ENCODE results near the gene SCAPER. TPM values are rescaled to one million over a fixed set of nuclear protein-coding genes. Genes with fewer than 3 reads are reported as not detected.

Gene SCAPER
- polyA plus RNA-seq, 4 donors = 8.1 to 25.9 (median 14.0) TPM

DNA sequence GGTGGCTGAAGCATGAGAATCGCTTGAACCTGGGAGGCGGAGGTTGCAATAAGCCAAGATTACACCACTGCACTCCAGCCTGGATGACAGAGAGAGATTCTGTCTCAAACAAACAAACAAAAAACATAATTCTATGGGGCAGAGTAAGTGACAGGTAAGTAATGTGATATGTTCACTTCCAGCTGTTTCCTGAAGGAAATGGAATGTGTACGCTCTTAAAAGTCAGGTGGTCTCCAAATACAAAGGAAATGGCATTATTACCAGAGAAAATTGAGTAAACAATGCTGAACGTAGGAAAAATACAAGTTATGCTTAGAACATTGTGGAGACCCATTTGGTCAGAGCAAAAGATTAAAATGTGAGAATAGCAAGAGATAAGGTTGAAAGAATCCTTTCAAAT lies 278.5 kb downstream of the SCAPER start:
- Histone ChIP-seq H3K9me3 (ENCODE audit: control insufficient read depth in 2 of 2, insufficient read depth in 1 of 2, low read depth in 1 of 2, low read length in 1 of 2) (peaks cover 0 to 3% of the 10 kb centered on the region in 2 donors), H3K36me3 (ENCODE audit: control insufficient read depth in 3 of 3, insufficient read depth in 2 of 3, low read depth in 1 of 3, low read length in 3 of 3) (peaks cover 0 to 12% (median 0%) of the 10 kb centered on the region in 3 donors), H3K4me1 (ENCODE audit: control insufficient read depth in 3 of 3, insufficient read depth in 2 of 3, low read depth in 1 of 3, low read length in 2 of 3) (no peaks in the 10 kb centered on the region), H3K4me3 (ENCODE audit: low read depth in 1 of 3, low read length in 3 of 3) (no peak overlapping the region), H3K27ac (ENCODE audit: low read depth in 1 of 3, low read length in 2 of 3) (no peak overlapping the region), H3K27me3 (ENCODE audit: control insufficient read depth in 3 of 3, insufficient read depth in 3 of 3, low read length in 3 of 3) (no peaks in the 10 kb centered on the region)
- FAIRE-seq (no peak), DNase-seq (no peak)
- 85 to 91% (median 86%) methylated on average over 4 of the region's 4 CpGs for WGBS, 3 donors

DNA sequence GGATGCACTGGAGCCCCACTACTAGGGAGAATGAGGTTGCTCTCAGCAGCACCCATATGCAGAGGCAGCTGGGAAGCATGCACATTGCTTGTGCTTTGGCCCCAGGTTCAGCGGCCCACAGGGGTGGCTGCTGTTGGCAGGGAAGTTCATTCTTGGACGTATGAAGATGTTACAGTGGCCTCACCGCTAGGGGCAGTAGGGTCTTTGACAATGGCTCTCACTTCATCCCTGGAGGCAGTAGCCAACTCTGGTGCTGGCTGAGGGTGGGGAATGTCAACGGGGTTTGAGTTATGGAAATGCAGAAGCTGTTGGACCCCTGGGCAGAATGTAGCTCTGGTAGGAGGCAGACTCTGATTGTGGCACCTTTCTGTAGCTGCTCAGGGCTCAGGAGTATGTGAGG lies 279.9 kb downstream of the SCAPER start:
- DNase-seq (no peak), FAIRE-seq (no peak)
- Histone ChIP-seq H3K9me3 (ENCODE audit: control insufficient read depth in 2 of 2, insufficient read depth in 1 of 2, low read depth in 1 of 2, low read length in 1 of 2) (peaks cover 0 to 3% of the 10 kb centered on the region in 2 donors), H3K4me3 (ENCODE audit: low read depth in 1 of 3, low read length in 3 of 3) (no peak overlapping the region), H3K27ac (ENCODE audit: low read depth in 1 of 3, low read length in 2 of 3) (no peak overlapping the region), H3K36me3 (ENCODE audit: control insufficient read depth in 3 of 3, insufficient read depth in 2 of 3, low read depth in 1 of 3, low read length in 3 of 3) (peaks cover 0 to 12% (median 0%) of the 10 kb centered on the region in 3 donors), H3K27me3 (ENCODE audit: control insufficient read depth in 3 of 3, insufficient read depth in 3 of 3, low read length in 3 of 3) (no peaks in the 10 kb centered on the region), H3K4me1 (ENCODE audit: control insufficient read depth in 3 of 3, insufficient read depth in 2 of 3, low read depth in 1 of 3, low read length in 2 of 3) (no peaks in the 10 kb centered on the region)
- 81 to 98% (median 95%) methylated on average over 4 of the region's 4 CpGs for WGBS, 3 donors

DNA sequence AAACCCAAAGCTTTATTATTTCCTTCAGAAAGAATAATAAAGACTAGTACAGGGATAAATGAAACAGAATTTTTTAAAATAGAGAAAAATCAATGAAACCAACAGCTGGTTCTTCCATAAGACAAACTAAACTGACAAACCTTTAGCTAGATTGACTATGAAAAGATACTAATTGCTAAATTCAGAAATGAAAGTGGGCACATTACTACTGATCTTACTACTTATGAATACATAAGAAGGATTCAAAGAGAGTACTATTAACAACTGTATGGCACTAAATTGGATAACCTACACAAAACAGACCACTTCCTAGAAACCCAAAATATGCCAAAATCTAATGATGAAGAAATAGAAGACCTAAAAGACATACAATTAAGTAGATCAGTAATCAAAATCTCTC lies 290.4 kb downstream of the SCAPER start:
- DNase-seq (no peak), FAIRE-seq (no peak)
- Histone ChIP-seq H3K27ac (ENCODE audit: low read depth in 1 of 3, low read length in 2 of 3) (no peak overlapping the region), H3K27me3 (ENCODE audit: control insufficient read depth in 3 of 3, insufficient read depth in 3 of 3, low read length in 3 of 3) (no peaks in the 10 kb centered on the region), H3K36me3 (ENCODE audit: control insufficient read depth in 3 of 3, insufficient read depth in 2 of 3, low read depth in 1 of 3, low read length in 3 of 3) (peaks cover 0 to 16% (median 0%) of the 10 kb centered on the region in 3 donors), H3K9me3 (ENCODE audit: control insufficient read depth in 2 of 2, insufficient read depth in 1 of 2, low read depth in 1 of 2, low read length in 1 of 2) (peaks cover 0 to 24% of the 10 kb centered on the region in 2 donors), H3K4me3 (ENCODE audit: low read depth in 1 of 3, low read length in 3 of 3) (no peak overlapping the region), H3K4me1 (ENCODE audit: control insufficient read depth in 3 of 3, insufficient read depth in 2 of 3, low read depth in 1 of 3, low read length in 2 of 3) (peaks cover 0 to 3% (median 0%) of the 10 kb centered on the region in 3 donors)

DNA sequence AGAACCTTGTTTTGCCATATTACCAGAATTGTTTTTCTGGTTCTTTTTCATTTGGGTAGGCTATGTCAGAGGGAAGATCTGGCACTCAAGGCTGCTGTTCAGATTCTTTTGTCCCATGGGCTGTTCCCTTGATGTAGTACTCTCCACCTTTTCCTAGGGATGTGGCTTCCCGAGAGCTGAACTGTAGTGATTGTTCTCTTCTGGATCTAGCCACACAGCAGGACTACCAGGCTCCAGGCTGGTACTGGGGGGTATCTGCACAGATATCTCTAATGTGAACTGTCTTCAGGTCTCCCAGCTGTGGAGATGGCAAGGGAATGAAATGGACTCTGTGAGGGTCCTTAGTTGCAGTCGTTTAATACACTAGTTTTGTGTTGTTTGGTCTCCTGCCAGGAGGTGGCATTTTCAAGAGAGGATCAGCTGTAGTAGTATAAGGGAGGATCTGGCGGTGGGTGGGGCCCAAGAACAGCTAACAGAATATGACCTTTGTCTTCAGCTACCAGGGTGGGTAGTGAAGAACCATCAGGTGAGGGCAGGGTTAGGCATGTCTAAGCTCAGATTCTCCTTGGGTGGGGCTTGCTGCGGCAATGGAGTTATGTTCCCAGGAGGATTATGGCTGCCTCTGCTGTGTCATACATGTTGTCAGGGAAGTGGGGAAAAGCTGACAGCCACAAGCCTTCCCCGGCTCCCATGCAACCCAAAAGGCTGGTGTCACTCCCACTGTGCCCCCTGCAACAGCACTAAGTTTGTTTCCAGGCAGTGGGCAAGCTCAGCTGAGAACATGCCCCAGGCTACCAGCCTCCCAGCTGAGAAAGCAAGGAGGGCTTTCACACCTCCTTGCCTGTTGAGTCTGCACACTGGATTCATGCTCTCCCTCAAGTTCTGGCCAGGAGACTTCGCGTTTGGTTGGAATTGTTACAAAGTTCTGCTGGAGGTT lies 316.1 kb downstream of the SCAPER start:
- H3K4me1 ChIP-seq (ENCODE audit: control insufficient read depth in 3 of 3, insufficient read depth in 2 of 3, low read depth in 1 of 3, low read length in 2 of 3) = peaks cover 0 to 8% (median 0%) of the 10 kb centered on the region in 3 donors
- 56 to 78% (median 66%) methylated on average over 7 of the region's 7 CpGs for WGBS, 3 donors
- no peak for FAIRE-seq
- peak; percentile 78 to 93 for DNase-seq
- no peaks in the 10 kb centered on the region for H3K27me3 ChIP-seq (ENCODE audit: control insufficient read depth in 3 of 3, insufficient read depth in 3 of 3, low read length in 3 of 3)
- H3K4me3 ChIP-seq (ENCODE audit: low read depth in 1 of 3, low read length in 3 of 3) = no peak overlapping the region
- H3K9me3 ChIP-seq (ENCODE audit: control insufficient read depth in 2 of 2, insufficient read depth in 1 of 2, low read depth in 1 of 2, low read length in 1 of 2) = no peaks in the 10 kb centered on the region
- H3K36me3 ChIP-seq (ENCODE audit: control insufficient read depth in 3 of 3, insufficient read depth in 2 of 3, low read depth in 1 of 3, low read length in 3 of 3) = peaks cover 0 to 6% (median 0%) of the 10 kb centered on the region in 3 donors
- H3K27ac ChIP-seq (ENCODE audit: low read depth in 1 of 3, low read length in 2 of 3) = peak overlapping the region in 1 of 3 donors; percentile 54

DNA sequence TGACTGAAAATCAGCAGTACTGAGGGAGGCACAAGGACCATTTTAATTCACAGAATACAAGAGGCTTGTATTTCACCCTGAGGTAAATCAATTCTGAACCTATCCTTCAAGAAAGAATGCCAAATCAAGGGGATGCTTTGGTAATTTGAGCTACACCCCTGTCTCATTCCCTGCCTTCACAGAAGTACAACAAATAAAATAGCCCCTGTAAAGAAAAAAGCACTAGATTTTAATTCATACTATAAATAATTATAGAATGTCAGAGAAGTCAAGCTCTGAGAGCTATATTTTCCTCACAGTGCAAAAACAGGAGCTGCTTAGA lies 319.6 kb downstream of the SCAPER start:
- DNase-seq (no peak), FAIRE-seq (no peak)
- Histone ChIP-seq H3K27ac (ENCODE audit: low read depth in 1 of 3, low read length in 2 of 3) (no peak overlapping the region), H3K27me3 (ENCODE audit: control insufficient read depth in 3 of 3, insufficient read depth in 3 of 3, low read length in 3 of 3) (no peaks in the 10 kb centered on the region), H3K36me3 (ENCODE audit: control insufficient read depth in 3 of 3, insufficient read depth in 2 of 3, low read depth in 1 of 3, low read length in 3 of 3) (peaks cover 0 to 6% (median 0%) of the 10 kb centered on the region in 3 donors), H3K4me3 (ENCODE audit: low read depth in 1 of 3, low read length in 3 of 3) (no peak overlapping the region), H3K4me1 (ENCODE audit: control insufficient read depth in 3 of 3, insufficient read depth in 2 of 3, low read depth in 1 of 3, low read length in 2 of 3) (peaks cover 0 to 8% (median 0%) of the 10 kb centered on the region in 3 donors), H3K9me3 (ENCODE audit: control insufficient read depth in 2 of 2, insufficient read depth in 1 of 2, low read depth in 1 of 2, low read length in 1 of 2) (peaks cover 0 to 7% of the 10 kb centered on the region in 2 donors)

DNA sequence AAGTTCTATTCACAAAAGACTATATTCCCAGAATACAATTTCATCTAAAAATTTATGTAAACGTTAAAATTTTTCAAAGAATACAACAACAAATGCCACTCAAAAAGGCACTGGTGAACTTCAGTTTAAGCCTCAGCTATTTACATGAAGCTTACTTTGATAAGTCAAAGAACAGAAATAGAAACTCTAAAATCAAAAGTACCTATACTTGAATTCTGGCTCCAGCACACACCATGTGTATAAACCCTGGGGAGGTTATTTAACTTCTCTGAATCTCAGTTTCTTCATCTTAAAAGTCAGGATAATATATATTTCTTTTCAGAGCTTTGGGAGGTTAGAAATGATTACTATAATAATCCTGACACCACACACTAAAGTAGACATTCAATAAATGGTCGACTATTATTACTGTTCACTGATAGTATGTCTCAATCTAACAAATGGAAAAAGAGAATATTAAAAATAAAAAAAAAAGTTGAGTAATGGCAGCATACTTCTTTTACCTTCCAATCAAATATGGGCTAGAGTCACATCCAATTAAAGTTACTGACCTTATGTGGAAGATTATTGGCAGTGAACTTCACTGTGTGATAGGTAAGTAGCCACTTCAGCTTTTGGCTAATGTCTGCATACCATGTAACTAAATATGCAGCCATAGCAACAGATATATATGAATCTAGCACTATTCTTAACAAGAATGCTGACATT lies 320.1 kb downstream of the SCAPER start:
- no peak for FAIRE-seq
- no peak overlapping the region for H3K27ac ChIP-seq (ENCODE audit: low read depth in 1 of 3, low read length in 2 of 3)
- H3K27me3 ChIP-seq (ENCODE audit: control insufficient read depth in 3 of 3, insufficient read depth in 3 of 3, low read length in 3 of 3) = no peaks in the 10 kb centered on the region
- no peak for DNase-seq
- 83 to 95% (median 92%) methylated on average over 2 of the region's 2 CpGs for WGBS, 3 donors
- peaks cover 0 to 7% of the 10 kb centered on the region in 2 donors for H3K9me3 ChIP-seq (ENCODE audit: control insufficient read depth in 2 of 2, insufficient read depth in 1 of 2, low read depth in 1 of 2, low read length in 1 of 2)
- H3K4me1 ChIP-seq (ENCODE audit: control insufficient read depth in 3 of 3, insufficient read depth in 2 of 3, low read depth in 1 of 3, low read length in 2 of 3) = peaks cover 0 to 8% (median 0%) of the 10 kb centered on the region in 3 donors
- no peak overlapping the region for H3K4me3 ChIP-seq (ENCODE audit: low read depth in 1 of 3, low read length in 3 of 3)
- peaks cover 0 to 6% (median 0%) of the 10 kb centered on the region in 3 donors for H3K36me3 ChIP-seq (ENCODE audit: control insufficient read depth in 3 of 3, insufficient read depth in 2 of 3, low read depth in 1 of 3, low read length in 3 of 3)

DNA sequence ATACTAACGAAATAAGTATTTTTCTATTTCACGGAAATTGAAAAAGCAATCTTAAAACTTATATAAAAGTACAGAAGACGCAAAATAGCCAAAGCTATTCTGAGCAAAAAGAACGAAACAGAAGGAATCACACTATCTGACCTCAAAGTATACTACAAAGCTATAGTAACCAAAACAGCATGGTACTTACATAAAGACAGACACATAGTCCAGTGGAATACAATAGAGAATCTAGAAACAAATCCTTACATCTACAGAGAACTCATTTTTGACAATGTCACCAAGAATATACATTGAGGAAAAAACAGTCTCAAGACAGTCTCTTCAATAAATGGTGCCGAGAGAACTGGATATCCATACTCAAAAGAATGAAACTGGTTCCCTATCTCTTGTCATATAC lies 322.6 kb downstream of the SCAPER start:
- DNase-seq (no peak), FAIRE-seq (no peak)
- Histone ChIP-seq H3K27me3 (ENCODE audit: control insufficient read depth in 3 of 3, insufficient read depth in 3 of 3, low read length in 3 of 3) (no peaks in the 10 kb centered on the region), H3K4me3 (ENCODE audit: low read depth in 1 of 3, low read length in 3 of 3) (no peak overlapping the region), H3K9me3 (ENCODE audit: control insufficient read depth in 2 of 2, insufficient read depth in 1 of 2, low read depth in 1 of 2, low read length in 1 of 2) (peaks cover 0 to 10% of the 10 kb centered on the region in 2 donors), H3K27ac (ENCODE audit: low read depth in 1 of 3, low read length in 2 of 3) (no peak overlapping the region), H3K36me3 (ENCODE audit: control insufficient read depth in 3 of 3, insufficient read depth in 2 of 3, low read depth in 1 of 3, low read length in 3 of 3) (peaks cover 0 to 8% (median 0%) of the 10 kb centered on the region in 3 donors), H3K4me1 (ENCODE audit: control insufficient read depth in 3 of 3, insufficient read depth in 2 of 3, low read depth in 1 of 3, low read length in 2 of 3) (peaks cover under 1 to 4% (median under 1%) of the 10 kb centered on the region in 3 donors)
- WGBS, 3 donors = 78 to 87% (median 82%) methylated on average over 5 of the region's 5 CpGs

DNA sequence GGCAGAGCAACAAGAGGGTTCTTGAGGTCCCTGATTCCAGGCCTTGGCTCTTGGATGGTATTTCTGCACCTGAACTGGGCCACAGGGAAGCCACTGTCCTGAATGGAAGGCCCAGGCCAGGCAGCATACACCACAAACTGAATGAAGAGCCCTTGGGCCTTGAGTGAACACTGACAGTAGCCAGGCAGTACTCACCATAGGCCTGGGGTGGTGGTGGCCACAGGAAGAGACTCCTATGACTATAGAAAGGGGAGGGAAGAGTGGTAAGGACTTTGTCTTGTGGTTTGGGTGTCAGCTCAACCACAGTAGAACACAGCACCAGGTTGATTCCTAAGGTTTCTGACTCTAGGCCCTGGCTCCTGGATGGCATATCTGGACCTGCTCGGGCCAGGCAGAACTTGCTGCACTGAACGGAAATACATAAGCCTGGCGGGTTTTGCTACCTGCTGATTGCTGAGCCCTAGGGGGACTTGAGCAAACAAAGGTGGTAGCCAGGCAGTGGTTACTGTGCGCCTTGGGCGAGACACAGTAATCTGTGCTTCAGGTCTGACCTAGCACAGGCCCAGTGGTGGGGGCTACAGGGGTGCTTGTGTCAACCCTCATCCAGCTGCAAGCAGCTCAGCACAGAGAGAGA lies 327.1 kb downstream of the SCAPER start:
- DNase-seq = peak in 1 of 2 donors; percentile 14
- peaks cover 0 to 8% of the 10 kb centered on the region in 2 donors for H3K9me3 ChIP-seq (ENCODE audit: control insufficient read depth in 2 of 2, insufficient read depth in 1 of 2, low read depth in 1 of 2, low read length in 1 of 2)
- peak overlapping the region in 1 of 3 donors; percentile 88 for H3K27ac ChIP-seq (ENCODE audit: low read depth in 1 of 3, low read length in 2 of 3)
- peaks cover 0 to 9% (median 0%) of the 10 kb centered on the region in 3 donors for H3K36me3 ChIP-seq (ENCODE audit: control insufficient read depth in 3 of 3, insufficient read depth in 2 of 3, low read depth in 1 of 3, low read length in 3 of 3)
- WGBS, 3 donors = 94 to 98% (median 97%) methylated on average over 5 of the region's 5 CpGs
- H3K27me3 ChIP-seq (ENCODE audit: control insufficient read depth in 3 of 3, insufficient read depth in 3 of 3, low read length in 3 of 3) = no peaks in the 10 kb centered on the region
- H3K4me1 ChIP-seq (ENCODE audit: control insufficient read depth in 3 of 3, insufficient read depth in 2 of 3, low read depth in 1 of 3, low read length in 2 of 3) = peaks cover 3 to 14% (median 4%) of the 10 kb centered on the region in 3 donors
- H3K4me3 ChIP-seq (ENCODE audit: low read depth in 1 of 3, low read length in 3 of 3) = no peak overlapping the region
- FAIRE-seq = no peak

Measured in small intestine (tissue), 7 donors.